Esophagus squamous epithelium (tissue), 5 donors: ENCODE measurements around the gene HMX3. TPM values are rescaled to one million over a fixed set of nuclear protein-coding genes. Genes with fewer than 3 reads are reported as not detected.
"Not testable (repeated sequence)": the region's sequence is repeated elsewhere in the genome, so short reads cannot be mapped to it uniquely, and the experiment has no call there.

Experiments
- DNase-seq: peaks from one replicate; lab custom pipeline; 2025; lab: John Stamatoyannopoulos, UW
- H3K27ac ChIP-seq, 4 donors: fragments of 200-600 bp; sonication (generic); one replicate each; pipeline ENCODE4 v1.5.1; 2016 to 2019; ENCODE audit warnings: mild to moderate bottlenecking in 1 of 4
- H3K27me3 ChIP-seq, 4 donors: fragments of 200-600 bp; sonication (generic); 1 replicate in 3 of 4; 2 replicates in 1 of 4; pipeline versions ENCODE4 v1.5.1 to v1.6.0; 2017 to 2021; ENCODE audit warnings: antibody characterized with exemption in 1 of 4
- H3K36me3 ChIP-seq, 3 donors: fragments of 200-600 bp; sonication (generic); one replicate each; pipeline ENCODE4 v1.5.1; 2016 to 2019
- H3K4me1 ChIP-seq, 3 donors: fragments of 200-600 bp; sonication (generic); one replicate each; pipeline ENCODE4 v1.5.1; 2017 to 2019
- H3K4me3 ChIP-seq, 4 donors: fragments of 200-600 bp; sonication (generic); 1 replicate in 3 of 4; 2 replicates in 1 of 4; pipeline ENCODE4 v1.5.1; 2016 to 2019; ENCODE audit warnings: mild to moderate bottlenecking in 2 of 4, moderate library complexity in 1 of 4
- H3K9me3 ChIP-seq, 3 donors: fragments of 200-600 bp; sonication (generic); one replicate each; pipeline ENCODE4 v1.5.1; 2016 to 2019
- POLR2A ChIP-seq, 4 donors: fragments of 450-650 bp; IDR thresholded peaks; one replicate each; pipeline ENCODE4 v1.6.1; 2017; ENCODE audit warnings: antibody characterized with exemption in 4 of 4, mild to moderate bottlenecking in 4 of 4, moderate library complexity in 3 of 4
- WGBS, 2 donors: methylation state at CpG; one replicate each; pipeline ENCODE4 v1.1.5; 2018; 5-methylcytosine and 5-hydroxymethylcytosine counted together
- intact Hi-C: fragments of 100-400 bp; cut with DNase I; formaldehyde crosslinking; loops from one replicate; pipeline ENCODE4 v1.15.0; 2022
- total RNA-seq, 4 donors: library from RNA; depleted of rRNA; stranded (reverse); fragments of >200 nt; gene quantifications; one replicate each; pipeline ENCODE4 v1.1.0, GENCODE V29; 2016
- TF ChIP-seq, protein P1 (sequence below), 6 experiments: fragments of 450-650 bp in 4 of 6; fragments of 200-600 bp in 2 of 6; sonication (generic) in 2 of 6; IDR thresholded peaks; one replicate each; pipeline ENCODE4 v1.5.1; 2016 to 2019; ENCODE audit warnings: antibody characterized with exemption in 6 of 6, mild to moderate bottlenecking in 4 of 6, moderate library complexity in 4 of 6
- donor health status: DM: yes; HTN: yes; CAD: no.

HMX3 gene
- total RNA-seq, 4 donors from 2014 or later = not detected

DNA sequence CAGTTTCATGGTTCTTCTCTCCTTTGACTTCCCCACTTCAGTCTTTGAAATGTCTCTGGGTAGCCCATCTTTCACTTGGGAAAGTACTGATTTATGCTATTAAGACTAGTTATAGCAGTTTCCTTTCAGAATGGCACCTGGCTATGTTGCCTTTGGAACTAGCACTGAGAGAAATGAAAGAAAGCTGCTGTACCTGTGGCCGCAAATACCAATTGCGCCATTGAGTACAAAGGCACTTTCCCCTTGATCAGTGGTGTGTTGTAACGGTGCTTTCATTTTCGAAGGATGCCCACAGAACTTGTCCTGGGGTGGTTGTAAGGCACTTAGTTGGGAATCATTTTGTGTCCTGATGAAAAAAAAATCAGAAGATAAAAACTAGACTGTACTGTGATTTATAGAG, 35.2 kb downstream of the HMX3 start:
- H3K9me3 ChIP-seq = no peaks in the 10 kb centered on the region
- no peaks in the 10 kb centered on the region for H3K27me3 ChIP-seq
- DNase-seq = no peak
- intact Hi-C loops = no loop called here
- WGBS, 2 donors = 80 to 98% methylated on average over 4 of the region's 4 CpGs
- no peak for TF ChIP-seq POLR2A (IDR thresholded peaks at IDR 0.05)
- TF ChIP-seq, protein P1, sequence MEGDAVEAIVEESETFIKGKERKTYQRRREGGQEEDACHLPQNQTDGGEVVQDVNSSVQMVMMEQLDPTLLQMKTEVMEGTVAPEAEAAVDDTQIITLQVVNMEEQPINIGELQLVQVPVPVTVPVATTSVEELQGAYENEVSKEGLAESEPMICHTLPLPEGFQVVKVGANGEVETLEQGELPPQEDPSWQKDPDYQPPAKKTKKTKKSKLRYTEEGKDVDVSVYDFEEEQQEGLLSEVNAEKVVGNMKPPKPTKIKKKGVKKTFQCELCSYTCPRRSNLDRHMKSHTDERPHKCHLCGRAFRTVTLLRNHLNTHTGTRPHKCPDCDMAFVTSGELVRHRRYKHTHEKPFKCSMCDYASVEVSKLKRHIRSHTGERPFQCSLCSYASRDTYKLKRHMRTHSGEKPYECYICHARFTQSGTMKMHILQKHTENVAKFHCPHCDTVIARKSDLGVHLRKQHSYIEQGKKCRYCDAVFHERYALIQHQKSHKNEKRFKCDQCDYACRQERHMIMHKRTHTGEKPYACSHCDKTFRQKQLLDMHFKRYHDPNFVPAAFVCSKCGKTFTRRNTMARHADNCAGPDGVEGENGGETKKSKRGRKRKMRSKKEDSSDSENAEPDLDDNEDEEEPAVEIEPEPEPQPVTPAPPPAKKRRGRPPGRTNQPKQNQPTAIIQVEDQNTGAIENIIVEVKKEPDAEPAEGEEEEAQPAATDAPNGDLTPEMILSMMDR (IDR thresholded peaks at IDR 0.05) = no peak
- H3K36me3 ChIP-seq = peaks cover 0 to 64% (median 0%) of the 10 kb centered on the region in 3 donors
- no peak overlapping the region for H3K27ac ChIP-seq
- no peak overlapping the region for H3K4me3 ChIP-seq
- no peaks in the 10 kb centered on the region for H3K4me1 ChIP-seq

DNA sequence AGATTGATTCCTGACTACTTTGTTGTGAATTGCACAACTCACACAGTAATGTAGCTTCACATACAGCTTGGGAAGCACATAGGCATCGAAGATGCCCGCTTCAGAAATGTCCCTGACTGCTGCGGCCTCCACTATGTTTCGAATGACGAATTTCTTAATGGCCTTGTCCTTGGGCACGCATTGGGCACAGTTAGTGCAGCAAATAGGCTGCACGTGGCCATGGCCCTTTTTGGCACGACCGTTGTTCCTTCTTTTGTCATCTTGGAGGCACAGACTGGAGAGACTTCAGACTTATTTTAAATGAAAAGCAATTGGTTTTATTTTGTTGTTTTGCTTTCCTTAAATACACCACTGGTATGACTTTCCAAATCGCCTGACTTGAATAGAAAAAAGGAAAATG, 35.8 kb downstream of the HMX3 start:
- H3K4me1 ChIP-seq, intact Hi-C loops, H3K27ac ChIP-seq, H3K4me3 ChIP-seq, H3K9me3 ChIP-seq, DNase-seq, H3K27me3 ChIP-seq: not testable (repeated sequence)
- peaks cover 0 to 63% (median 0%) of the 10 kb centered on the region in 3 donors for H3K36me3 ChIP-seq
- WGBS, 2 donors = 90 to 95% methylated on average over 9 of the region's 10 CpGs

DNA sequence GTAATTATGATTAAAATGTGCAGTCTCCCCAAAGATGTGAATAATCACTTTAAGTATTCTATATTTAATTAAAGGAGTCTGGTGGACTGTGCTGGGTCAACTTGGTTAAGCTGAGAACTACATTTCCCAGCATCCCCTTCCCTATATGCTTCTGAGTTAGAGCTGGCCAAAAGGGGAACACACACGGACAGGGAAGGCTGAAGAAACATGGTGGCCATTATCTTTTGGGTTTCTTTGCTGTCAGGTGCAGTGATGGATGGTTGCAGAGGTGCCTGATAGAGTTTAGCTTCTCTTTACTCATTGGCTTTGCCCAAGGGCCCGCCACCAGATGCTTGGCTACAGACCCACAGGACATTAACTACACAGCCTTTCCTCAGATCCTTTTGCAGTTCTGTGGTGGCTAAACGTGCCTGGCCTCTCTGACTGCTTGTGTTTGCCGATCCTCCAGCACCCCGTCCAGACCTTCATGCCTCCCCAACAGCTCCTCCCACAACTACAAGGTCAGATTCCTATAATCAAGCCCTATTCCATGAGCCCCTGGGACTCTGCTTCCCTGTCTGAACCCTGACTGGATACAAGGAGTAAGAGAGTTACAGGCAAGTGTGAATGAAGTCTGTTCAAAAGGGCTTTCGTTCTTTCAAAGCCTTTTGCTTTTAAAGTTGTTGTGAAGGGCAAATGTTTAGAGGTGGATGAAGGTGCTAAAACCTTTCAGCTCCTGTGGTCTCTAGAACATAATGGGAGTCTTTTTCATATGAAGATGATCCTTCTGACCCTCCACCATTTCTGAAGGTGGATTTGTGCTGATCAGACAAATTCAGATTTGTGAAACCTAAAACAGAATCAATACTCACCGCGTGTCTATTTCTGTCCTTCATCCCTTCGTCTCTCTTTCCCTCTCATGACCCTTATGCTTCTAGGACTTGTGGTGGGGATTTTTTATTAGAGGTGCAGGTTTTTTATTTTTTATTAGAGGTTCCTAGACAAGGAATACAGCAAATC, 39.9 kb downstream of the HMX3 start:
- intact Hi-C loops = no loop called here
- TF ChIP-seq POLR2A (IDR thresholded peaks at IDR 0.05) = no peak
- TF ChIP-seq, protein P1 (IDR thresholded peaks at IDR 0.05) = no peak

DNA sequence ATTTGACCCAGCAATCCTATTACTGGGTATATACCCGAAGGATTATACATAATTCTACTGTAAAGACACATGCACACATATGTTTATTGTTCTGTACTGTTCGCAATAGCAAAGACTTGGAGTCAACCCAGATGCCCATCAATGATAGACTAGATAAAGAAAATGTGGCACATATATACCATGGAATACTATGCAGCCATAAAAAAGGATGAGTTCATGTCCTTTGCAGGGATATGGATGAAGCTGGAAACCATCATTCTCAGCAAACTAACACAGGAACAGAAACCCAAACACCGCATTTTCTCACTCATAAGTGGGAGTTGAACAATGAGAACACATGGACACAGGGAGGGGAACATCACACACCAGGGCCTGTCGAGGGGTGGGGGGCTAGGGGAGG, 42.6 kb downstream of the HMX3 start:
- H3K4me3 ChIP-seq, H3K27ac ChIP-seq, H3K27me3 ChIP-seq, H3K9me3 ChIP-seq, DNase-seq, H3K4me1 ChIP-seq, intact Hi-C loops: not testable (repeated sequence)
- 90% methylated on average over 4 of the region's 4 CpGs for WGBS, 2 donors
- H3K36me3 ChIP-seq = peaks cover 0 to 34% (median 0%) of the 10 kb centered on the region in 3 donors

More for the DNA sequence above, 39.9 kb downstream of the HMX3 start:
- Histone ChIP-seq H3K4me1 (no peaks in the 10 kb centered on the region), H3K27me3 (no peaks in the 10 kb centered on the region), H3K4me3 (no peak overlapping the region), H3K36me3 (peaks cover 0 to 46% (median 0%) of the 10 kb centered on the region in 3 donors), H3K9me3 (no peaks in the 10 kb centered on the region), H3K27ac (no peak overlapping the region)
- no peak for DNase-seq
- WGBS, 2 donors = 72 to 82% methylated on average over 9 of the region's 9 CpGs

DNA sequence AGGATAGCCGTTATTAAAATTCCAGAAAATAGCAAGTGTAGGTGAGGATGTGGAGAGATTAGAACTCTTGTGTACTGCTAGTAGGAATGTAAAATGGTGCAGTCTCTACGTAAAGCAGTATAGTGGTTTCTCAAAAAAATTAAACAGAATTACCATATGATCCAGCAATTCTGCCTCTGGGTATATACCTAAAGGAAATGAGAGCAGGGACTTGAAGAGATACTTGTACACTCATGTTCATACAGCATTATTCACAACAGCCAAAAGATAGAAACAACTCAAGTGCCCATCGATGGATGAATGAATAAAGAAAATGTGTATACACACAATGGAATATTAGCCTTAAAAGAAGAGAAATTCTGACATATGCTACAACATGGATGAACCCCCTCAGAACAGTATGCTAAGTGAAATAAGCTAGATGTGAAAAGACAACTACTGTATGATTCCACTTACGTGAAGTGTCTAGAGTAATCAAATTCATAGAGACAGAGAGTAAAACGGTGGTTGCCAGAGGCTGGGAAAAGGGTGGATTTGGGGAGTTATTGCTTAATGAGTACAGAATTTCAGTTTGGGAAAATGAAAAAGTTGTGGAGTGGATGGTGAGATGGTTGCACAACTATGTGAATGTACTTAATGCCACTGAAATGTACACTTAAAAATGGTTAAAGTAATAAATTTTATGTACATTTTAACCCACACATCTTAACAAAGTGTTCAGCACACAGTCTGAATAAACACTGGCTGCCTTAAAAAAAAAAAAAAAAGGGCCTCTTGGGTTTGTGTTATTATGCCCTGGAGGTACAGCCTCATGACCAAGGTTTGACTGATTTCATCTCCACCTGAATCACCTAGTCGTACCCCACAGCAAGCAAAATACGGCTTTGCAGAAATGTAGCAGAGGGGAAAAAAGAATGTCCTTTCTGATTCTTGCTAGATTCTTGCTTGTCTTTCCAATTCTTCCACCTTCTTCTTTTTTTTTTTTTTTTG, 44.6 kb downstream of the HMX3 start:
- no peak for DNase-seq
- Histone ChIP-seq H3K36me3 (peaks cover 0 to 33% (median 0%) of the 10 kb centered on the region in 3 donors), H3K9me3 (peaks cover 0 to 15% (median 13%) of the 10 kb centered on the region in 3 donors), H3K27ac (no peak overlapping the region), H3K4me1 (no peaks in the 10 kb centered on the region), H3K27me3 (no peaks in the 10 kb centered on the region), H3K4me3 (no peak overlapping the region)
- intact Hi-C loops = no loop called here
- no peak for TF ChIP-seq POLR2A (IDR thresholded peaks at IDR 0.05)
- TF ChIP-seq, protein P1 (IDR thresholded peaks at IDR 0.05) = no peak
- 85 to 90% methylated on average over 7 of the region's 7 CpGs for WGBS, 2 donors
